Endothelial cell of umbilical vein (primary cell): ENCODE results near the gene PLPPR4. TPM values are rescaled to one million over a fixed set of nuclear protein-coding genes. Genes with fewer than 3 reads are reported as not detected.

ENCODE experiments used
- BruUV-seq: library from RNA; stranded (reverse); fragments of 400-500 nt; replicated peaks from 2 replicates; lab custom pipeline; 2021; lab: Mats Ljungman, UMichigan
- CTCF ChIA-PET: fragments of 300-600, 350-600 bp; sonication (Branson Sonifier 250); formaldehyde crosslinking; loops from one replicate; lab custom pipeline; 2021; ENCODE audit warnings: antibody characterized with exemption, inconsistent platforms; lab: Charles Lee
- POLR2A ChIA-PET: fragments of 300-600, 350-600 bp; sonication (Branson Sonifier 250); formaldehyde crosslinking; loops from one replicate; lab custom pipeline; 2021; ENCODE audit warnings: antibody characterized with exemption, inconsistent platforms; lab: Charles Lee
- DNase-seq: peaks from one replicate; pipeline ENCODE4 v3.0.0-alpha.2; 2011; ENCODE audit warnings: low read depth, low spot score
- FAIRE-seq: peaks from 2 replicates; lab custom pipeline; 2011; peaks lifted over from hg19 to GRCh38; lab: Jason Lieb, UNC
- H2AFZ ChIP-seq: 2 replicates; pipeline ENCODE4 v1.6.0; 2012; ENCODE audit warnings: low read depth, low read length, control low read depth, inconsistent platforms
- H3K27ac ChIP-seq: 2 replicates; pipeline ENCODE4 v1.5.1; 2011; ENCODE audit warnings: low read depth, mild to moderate bottlenecking, control low read depth, low read length, moderate library complexity; ENCODE audit not compliant: insufficient read depth
- H3K27me3 ChIP-seq, 2 experiments: 2 replicates each; pipeline versions ENCODE4 v1.6.0 to v1.6.1; 2011; ENCODE audit warnings: low read length in 2 of 2, mixed read lengths in 1 of 2; ENCODE audit not compliant: control insufficient read depth in 2 of 2, insufficient read depth in 2 of 2
- H3K36me3 ChIP-seq, 2 experiments: 2 replicates in 1 of 2; 3 replicates in 1 of 2; pipeline ENCODE4 v1.5.1; 2011; ENCODE audit warnings: low read length in 2 of 2, mild to moderate bottlenecking in 1 of 2, moderate library complexity in 1 of 2; ENCODE audit not compliant: control insufficient read depth in 2 of 2, insufficient read depth in 2 of 2; ENCODE audit errors: extremely low read depth in 1 of 2
- H3K4me1 ChIP-seq: 3 replicates; pipeline ENCODE4 v1.5.1; 2011; ENCODE audit warnings: mild to moderate bottlenecking, low read length; ENCODE audit not compliant: control insufficient read depth, insufficient read depth; ENCODE audit errors: extremely low read depth
- H3K4me2 ChIP-seq: 2 replicates; pipeline ENCODE4 v1.6.1; 2011; ENCODE audit warnings: low read length, control low read depth, mixed read lengths; ENCODE audit not compliant: insufficient read depth
- H3K4me3 ChIP-seq, 3 experiments: fragments of 200-600 bp in 1 of 3; sonication (generic), shearing (Covaris generic) in 1 of 3; replicated peaks in 1 of 3; 2 replicates each; pipeline ENCODE4 v1.5.1; 2011 to 2016; ENCODE audit warnings: control low read depth in 3 of 3, low read length in 3 of 3, mild to moderate bottlenecking in 2 of 3, inconsistent platforms in 1 of 3, low read depth in 1 of 3, moderate library complexity in 1 of 3; ENCODE audit not compliant: insufficient read depth in 1 of 3
- H3K79me2 ChIP-seq: 2 replicates; pipeline ENCODE4 v1.6.0; 2012; ENCODE audit warnings: low read length, inconsistent platforms; ENCODE audit not compliant: control insufficient read depth, insufficient read depth
- H3K9ac ChIP-seq: replicated peaks from 2 replicates; pipeline ENCODE3; 2011; ENCODE audit warnings: low read length, control low read depth; ENCODE audit not compliant: insufficient read depth; ENCODE audit errors: extremely low read depth
- H3K9me1 ChIP-seq: replicated peaks from 3 replicates; pipeline ENCODE4 v1.6.0; 2011; ENCODE audit warnings: mild to moderate bottlenecking, low read length; ENCODE audit not compliant: control insufficient read depth, insufficient read depth; ENCODE audit errors: extremely low read depth
- H3K9me3 ChIP-seq: replicated peaks from 2 replicates; pipeline ENCODE4 v1.5.1; 2012; ENCODE audit warnings: low read length, inconsistent platforms; ENCODE audit not compliant: control insufficient read depth, insufficient read depth
- H4K20me1 ChIP-seq: replicated peaks from 2 replicates; pipeline ENCODE3; 2011; ENCODE audit warnings: mild to moderate bottlenecking, low read length; ENCODE audit not compliant: control insufficient read depth, insufficient read depth; ENCODE audit errors: extremely low read depth
- EZH2 ChIP-seq: IDR thresholded peaks from 2 replicates; pipeline ENCODE4 v1.6.1; 2012; ENCODE audit warnings: borderline replicate concordance, low read depth, mild to moderate bottlenecking, moderate library complexity, low read length, inconsistent platforms; ENCODE audit not compliant: severe bottlenecking
- FOS ChIP-seq: IDR thresholded peaks from 2 replicates; pipeline ENCODE4 v1.6.1; 2011; ENCODE audit warnings: mild to moderate bottlenecking, low read length, moderate library complexity, borderline replicate concordance; ENCODE audit not compliant: insufficient read depth
- GATA2 ChIP-seq: IDR thresholded peaks from 2 replicates; pipeline ENCODE4 v1.7.0; 2011; ENCODE audit warnings: low read depth, mild to moderate bottlenecking, moderate library complexity, mixed read lengths, low read length; ENCODE audit not compliant: insufficient read length, insufficient read depth
- JUN ChIP-seq: IDR thresholded peaks from 2 replicates; pipeline ENCODE4 v1.6.1; 2011; ENCODE audit warnings: borderline replicate concordance, low read depth; ENCODE audit not compliant: insufficient read length, insufficient read depth
- MAX ChIP-seq: IDR thresholded peaks from 2 replicates; pipeline ENCODE4 v1.6.1; 2011; ENCODE audit not compliant: insufficient read depth, insufficient read length
- MYC ChIP-seq: IDR thresholded peaks from one replicate; pipeline ENCODE4 v1.6.1; 2011; ENCODE audit warnings: mild to moderate bottlenecking, low read depth, low read length
- POLR2A ChIP-seq: IDR thresholded peaks from 2 replicates; pipeline ENCODE4 v1.6.1; 2012; ENCODE audit warnings: low read depth, mild to moderate bottlenecking, control low read depth, low read length
- POLR2AphosphoS5 ChIP-seq: IDR thresholded peaks from 2 replicates; pipeline ENCODE4 v1.6.1; 2012; ENCODE audit warnings: low read depth, mild to moderate bottlenecking, control low read depth, low read length, moderate library complexity; ENCODE audit not compliant: insufficient read depth
- dilution Hi-C: fragments of 300-500 bp; cut with MboI; formaldehyde crosslinking; loops from one replicate; pipeline ENCODE4 v1.15.0; 2019; ENCODE audit warnings: low sequenced_read_pairs; ENCODE audit not compliant: extremely low pct_ligation_motif_present
- intact Hi-C: fragments of 100-400 bp; cut with micrococcal nuclease; formaldehyde crosslinking; loops from one replicate; pipeline ENCODE4 v1.10.0; 2022
- polyA plus RNA-seq, 4 experiments: library from polyadenylated mRNA; depleted of rRNA in 3 of 4; stranded (reverse) in 3 of 4; unstranded in 1 of 4; fragments of >200 nt; gene quantifications; 2 replicates each; pipeline versions ENCODE4 v1.2.1 to v1.2.3, GENCODE V29; 2011 to 2012; ENCODE audit warnings: missing spikeins in 1 of 4
- total RNA-seq: library from RNA; stranded (reverse); gene quantifications from 2 replicates; pipeline ENCODE4 v1.2.3, GENCODE V29; 2021
- TF ChIP-seq, protein P1 (sequence below), 2 donors: IDR thresholded peaks; 1 replicate in 1 of 2; 2 replicates in 1 of 2; pipeline ENCODE4 v1.5.1; 2011; ENCODE audit warnings: low read length in 2 of 2, mild to moderate bottlenecking in 2 of 2, moderate library complexity in 2 of 2, control low read depth in 1 of 2, inconsistent platforms in 1 of 2, low read depth in 1 of 2; ENCODE audit not compliant: insufficient read depth in 1 of 2; ENCODE audit errors: extremely low read depth in 1 of 2

The PLPPR4 gene
- total and polyA plus RNA-seq, 2 donors (not counting 3 experiments of a cell fraction or from before 2014, with no cell fraction given): not detected

- CTCF ChIA-PET: no interaction called here
- no peak overlapping the region for H2AFZ ChIP-seq
- POLR2A ChIA-PET: no interaction called here
- no peaks in the 10 kb centered on the region for H3K4me1 ChIP-seq
- FAIRE-seq: no peak
- H3K4me2 ChIP-seq: no peak overlapping the region
- H3K36me3 ChIP-seq: no peaks in the 10 kb centered on the region
- no peaks in the 10 kb centered on the region for H3K79me2 ChIP-seq
- intact Hi-C loops (no loop called here), dilution Hi-C loops (no loop called here)
- no peaks in the 10 kb centered on the region for H3K9me3 ChIP-seq
- H3K27ac ChIP-seq: no peak overlapping the region
- TF ChIP-seq EZH2 (no peak), POLR2AphosphoS5 (no peak), POLR2A (no peak), MAX (no peak), MYC (no peak), JUN (no peak), GATA2 (no peak), FOS (no peak)
- TF ChIP-seq, protein P1, sequence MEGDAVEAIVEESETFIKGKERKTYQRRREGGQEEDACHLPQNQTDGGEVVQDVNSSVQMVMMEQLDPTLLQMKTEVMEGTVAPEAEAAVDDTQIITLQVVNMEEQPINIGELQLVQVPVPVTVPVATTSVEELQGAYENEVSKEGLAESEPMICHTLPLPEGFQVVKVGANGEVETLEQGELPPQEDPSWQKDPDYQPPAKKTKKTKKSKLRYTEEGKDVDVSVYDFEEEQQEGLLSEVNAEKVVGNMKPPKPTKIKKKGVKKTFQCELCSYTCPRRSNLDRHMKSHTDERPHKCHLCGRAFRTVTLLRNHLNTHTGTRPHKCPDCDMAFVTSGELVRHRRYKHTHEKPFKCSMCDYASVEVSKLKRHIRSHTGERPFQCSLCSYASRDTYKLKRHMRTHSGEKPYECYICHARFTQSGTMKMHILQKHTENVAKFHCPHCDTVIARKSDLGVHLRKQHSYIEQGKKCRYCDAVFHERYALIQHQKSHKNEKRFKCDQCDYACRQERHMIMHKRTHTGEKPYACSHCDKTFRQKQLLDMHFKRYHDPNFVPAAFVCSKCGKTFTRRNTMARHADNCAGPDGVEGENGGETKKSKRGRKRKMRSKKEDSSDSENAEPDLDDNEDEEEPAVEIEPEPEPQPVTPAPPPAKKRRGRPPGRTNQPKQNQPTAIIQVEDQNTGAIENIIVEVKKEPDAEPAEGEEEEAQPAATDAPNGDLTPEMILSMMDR (IDR thresholded peaks at IDR 0.05; ENCODE audit: extremely low read depth in 1 of 2, insufficient read depth in 1 of 2, low read depth in 1 of 2, low read length in 2 of 2): no peak
- no peak overlapping the region for H3K4me3 ChIP-seq
- no peaks in the 10 kb centered on the region for H3K27me3 ChIP-seq
- no peak overlapping the region for H3K9ac ChIP-seq
- H4K20me1 ChIP-seq: no peaks in the 10 kb centered on the region
- BruUV-seq: no TSS peak
- no peak for DNase-seq
- H3K9me1 ChIP-seq: no peaks in the 10 kb centered on the region
Measured at GRCh38 chr1:99306644-99307043, 42.4 kb downstream of the PLPPR4 start.
